HG03060 (cell line): ENCODE measurements around the gene MGMT.

Experiments
- ATAC-seq: cut with Tn5 transposase; IDR thresholded peaks from one replicate; pipeline ENCODE4 v1.9.1; 2021; ENCODE audit warnings: low read depth, moderate number of reproducible peaks; ENCODE audit not compliant: unreplicated experiment

The MGMT gene

DNA sequence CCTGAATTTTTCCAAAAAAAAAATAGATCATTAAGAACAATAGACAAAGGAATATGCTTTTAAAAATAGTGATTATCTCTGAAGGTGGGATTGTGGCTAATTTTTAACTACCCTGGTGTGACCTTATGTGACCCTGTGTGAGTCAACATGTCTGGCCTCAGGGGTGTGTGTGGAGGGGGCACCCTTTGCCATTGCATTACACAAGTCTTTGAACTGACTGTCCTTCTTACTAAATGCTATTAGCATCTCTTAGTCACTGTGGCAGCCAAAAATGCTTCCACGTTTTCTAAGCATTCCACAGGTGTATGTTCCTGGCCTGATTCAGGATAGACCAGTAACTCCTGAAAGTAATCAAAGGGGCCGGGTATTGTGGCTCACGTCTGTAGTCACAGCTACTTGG is 175.4 kb downstream of the MGMT start:
- no peak for ATAC-seq

DNA sequence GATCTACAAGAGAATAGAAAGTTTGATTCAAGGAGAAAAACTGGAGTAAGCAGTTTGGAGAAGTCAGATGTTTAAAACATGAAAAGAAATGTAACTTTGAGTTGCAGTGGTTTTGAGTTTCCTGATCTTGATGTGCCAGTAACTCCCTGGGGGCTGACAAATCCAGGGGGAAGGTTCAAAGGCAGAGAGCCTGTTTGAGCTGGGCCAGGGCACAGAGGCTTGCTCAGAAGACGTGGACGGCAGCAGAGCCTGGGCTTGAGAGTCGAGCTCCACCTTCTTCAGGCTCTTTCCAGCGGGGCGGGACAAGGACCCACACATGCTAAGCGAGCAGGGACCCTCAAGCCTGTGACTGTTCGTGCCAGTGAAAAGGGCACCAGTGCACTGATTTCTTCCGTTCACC is 176.2 kb downstream of the MGMT start:
- no peak for ATAC-seq

DNA sequence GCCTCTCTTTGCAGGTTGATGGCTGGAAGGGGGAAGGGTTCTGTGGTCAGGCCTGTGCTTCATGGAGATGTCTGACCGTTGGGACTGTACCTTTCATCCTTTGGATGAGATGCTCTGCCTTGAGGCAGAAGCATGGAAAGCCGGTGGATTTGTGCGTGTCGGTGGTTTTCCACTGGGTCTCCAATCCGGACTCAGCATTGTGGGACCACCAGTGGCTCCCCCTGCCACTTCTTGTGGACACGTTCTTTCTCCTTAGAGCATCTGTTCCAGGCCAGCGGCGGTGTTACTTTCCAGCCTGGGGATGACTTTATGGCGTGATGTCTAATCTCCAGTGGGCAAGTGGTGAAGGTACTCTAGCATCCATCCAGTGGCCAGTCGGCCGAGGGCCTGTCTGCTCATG is 178.4 kb downstream of the MGMT start:
- ATAC-seq = no peak

DNA sequence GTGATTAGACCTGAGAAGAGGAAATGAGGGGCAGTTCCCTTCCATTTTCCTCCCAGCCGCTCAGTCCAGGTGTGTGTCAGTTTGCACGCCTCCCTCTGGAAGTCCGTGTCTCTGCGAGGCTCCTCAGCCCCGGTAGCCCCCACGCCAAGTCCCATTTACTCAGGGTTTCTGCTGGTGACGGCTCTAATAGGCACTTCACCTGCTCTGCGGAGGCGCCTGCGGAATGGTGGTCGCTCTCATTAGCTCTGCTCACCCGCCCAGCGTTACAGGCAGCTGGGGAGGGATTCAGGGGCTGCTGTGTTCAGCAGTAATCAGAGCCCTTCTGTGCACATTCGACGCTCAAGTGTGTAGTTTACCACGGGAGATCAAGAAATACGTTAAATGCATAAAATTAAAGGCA is 179.9 kb downstream of the MGMT start:
- no peak for ATAC-seq

DNA sequence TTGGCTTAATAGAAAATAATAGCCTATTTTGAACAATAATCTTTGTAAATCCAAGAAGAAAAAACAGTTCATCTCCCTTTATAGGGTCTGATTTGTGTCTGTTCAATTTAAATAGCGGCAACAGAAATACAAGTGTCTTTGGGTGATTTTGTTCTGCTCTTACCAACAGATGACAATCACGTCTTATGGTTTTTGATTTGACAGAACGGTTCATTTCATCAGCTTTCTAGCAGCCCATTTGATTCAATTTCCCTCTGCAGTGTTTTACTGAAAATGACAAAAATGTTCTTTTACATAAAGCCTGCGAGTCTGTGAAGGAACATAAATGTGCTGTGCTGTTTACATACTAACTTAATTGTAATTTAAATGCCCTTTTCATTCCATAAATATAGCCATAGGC is 180.5 kb downstream of the MGMT start:
- no peak for ATAC-seq

DNA sequence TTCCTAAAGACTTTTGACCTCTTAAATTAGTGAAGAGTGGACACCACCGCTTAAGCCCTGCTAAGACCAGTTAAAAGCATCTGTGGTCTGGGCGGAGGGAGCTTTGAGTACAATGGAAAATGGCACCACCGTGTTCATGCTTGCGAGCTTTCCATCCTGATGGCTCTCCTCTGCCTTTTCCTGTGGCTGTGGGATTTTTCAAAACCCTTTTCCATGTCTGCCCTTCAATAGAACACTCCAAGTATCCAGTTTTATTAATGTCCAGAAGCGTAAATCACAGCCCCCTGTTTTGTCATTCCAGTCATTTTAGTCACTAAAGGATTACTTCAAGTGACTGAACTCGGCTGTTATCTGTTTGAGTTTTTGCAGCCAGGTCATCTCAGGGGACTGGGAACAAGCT is 181.8 kb downstream of the MGMT start:
- no peak for ATAC-seq

DNA sequence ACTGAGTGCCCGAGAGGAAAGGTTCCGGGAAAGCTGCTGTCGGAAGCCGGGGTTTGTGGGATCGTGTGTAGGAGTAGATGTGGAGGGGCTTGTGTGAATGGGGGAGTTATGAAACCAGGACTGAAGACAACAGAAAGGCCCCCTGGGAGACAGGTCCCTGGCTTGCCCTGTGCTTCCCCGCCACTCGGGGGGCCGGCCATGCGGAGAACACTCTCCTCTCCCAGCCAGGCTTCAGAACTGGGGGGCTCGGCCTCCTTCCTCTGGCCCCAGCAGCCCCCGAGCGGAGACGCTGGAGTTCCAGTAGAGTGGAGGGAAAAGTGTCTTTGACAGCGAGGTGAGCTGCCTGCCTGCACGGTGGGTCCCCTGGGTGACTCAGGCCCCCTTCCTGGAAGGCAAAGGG is 185.0 kb downstream of the MGMT start:
- no peak for ATAC-seq

DNA sequence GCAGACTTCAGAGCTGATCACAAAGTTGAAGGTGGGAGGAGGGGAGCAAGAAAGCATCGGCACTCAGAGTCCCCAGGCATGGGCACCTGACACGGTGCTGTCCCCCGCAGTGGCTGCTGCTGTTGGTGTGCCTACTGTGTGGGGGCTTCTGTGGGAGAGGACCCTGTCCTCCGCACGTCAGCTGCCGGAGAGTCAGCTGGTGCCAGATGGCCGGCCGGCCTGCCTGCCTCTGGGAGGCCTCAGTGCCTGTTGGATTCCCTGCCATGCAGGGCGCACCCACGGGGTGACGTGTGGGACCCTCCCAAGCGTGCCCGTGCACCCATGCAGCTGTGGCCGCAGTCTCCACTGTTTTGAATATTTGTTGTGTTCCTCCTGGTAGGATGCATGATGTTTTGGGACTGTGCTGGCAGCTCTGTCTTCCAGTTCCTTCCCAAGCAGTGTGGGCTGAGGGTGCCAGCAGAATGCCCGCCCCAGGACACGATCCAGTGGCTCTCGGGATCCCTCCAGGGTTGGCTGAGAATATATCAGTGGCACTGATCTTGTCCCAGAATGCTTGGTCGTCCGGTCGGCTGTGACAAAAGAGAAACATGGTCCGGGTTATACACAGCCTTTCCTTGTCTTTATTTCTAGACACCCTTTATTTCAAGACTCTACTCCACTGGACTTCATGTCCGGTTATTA is 185.6 kb downstream of the MGMT start:
- no peak for ATAC-seq

DNA sequence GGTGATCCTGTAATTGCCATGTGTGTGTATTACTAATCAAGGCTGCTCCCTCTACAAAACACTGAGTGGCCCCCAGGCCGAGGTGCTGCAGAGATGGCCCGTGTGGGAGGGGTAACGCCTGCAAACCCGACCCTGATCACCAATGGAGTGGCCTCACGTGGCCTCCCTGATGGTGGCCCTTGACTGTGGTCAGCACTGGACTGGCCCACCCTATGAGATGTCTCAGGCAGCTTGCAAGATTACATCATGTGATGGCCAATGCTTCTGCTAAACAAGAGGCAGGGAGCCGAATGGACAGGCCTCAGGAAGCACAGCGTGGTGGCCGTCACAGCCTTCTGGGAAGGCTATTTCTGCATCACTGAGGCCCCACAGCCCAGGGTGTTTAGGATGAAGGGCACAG is 186.4 kb downstream of the MGMT start:
- ATAC-seq = no peak

DNA sequence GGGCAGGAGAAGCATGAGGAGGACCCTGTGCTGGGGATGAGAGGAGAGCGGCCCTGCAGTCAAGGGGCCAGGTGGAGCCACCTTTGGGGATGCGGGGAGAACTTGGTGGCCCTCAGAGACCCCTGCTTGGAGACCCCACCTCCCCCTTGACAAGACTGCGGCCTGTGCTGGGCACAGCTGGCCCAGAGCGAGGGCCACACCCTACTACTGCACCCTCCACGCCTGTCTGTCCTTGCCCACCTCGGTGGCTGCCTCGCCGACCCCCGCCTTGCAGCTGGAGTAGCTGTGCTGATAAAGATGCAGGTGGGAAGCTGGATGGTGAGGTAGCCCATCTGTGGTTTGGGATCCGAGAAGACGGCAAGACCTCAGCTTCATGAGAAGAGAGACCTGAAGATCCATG is 186.8 kb downstream of the MGMT start:
- no peak for ATAC-seq

DNA sequence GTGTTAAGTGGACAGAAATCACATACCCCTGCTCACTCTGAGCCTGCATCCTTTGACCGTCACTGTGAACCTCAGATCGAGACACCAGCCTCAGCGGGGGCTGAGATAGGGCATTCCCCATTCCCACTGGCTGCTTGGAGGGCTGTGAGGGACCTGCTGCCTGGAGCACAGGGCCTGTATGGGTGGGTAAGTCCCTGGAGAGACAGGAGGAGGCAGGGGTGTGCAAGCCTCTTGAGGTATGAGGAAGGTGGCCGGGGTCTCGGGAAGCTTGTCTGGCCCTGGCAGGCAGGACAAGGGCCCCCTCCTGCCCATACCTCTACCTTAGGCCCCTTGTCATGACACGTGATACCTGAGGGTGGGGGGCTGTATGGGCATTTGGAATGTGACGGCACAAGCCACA is 187.4 kb downstream of the MGMT start:
- ATAC-seq = no peak

DNA sequence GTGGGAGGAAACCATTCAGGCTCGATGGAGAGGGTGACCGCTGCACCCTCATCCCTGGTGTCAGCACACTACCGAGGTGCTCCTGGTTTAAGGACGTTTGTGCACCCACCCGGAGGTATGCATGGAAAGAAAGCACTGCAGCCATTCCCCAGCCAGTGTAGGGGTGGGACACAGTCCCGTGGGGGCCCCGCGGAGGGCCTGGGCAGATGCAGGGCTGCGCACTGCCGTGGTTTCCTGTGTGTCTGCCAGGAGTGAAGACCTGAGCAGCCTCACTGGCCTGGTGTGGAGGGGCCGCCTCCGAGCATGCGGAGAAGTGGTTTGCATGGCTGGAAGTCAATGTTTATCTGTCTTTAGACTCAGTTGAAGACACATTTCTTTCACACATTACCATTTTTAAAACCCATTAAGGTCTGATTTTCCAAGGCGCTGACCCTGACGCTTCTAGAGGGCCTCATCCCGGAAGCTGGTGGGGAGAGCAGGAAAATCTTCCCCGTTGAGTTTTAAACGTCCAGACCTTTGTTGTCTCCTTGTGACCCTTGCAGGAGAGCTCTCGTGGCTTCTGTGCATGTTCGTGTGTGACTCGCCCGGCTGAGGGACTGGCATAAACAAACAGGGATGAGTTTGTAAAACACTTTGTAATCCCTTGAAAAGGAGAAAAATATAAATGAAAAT is 188.1 kb downstream of the MGMT start:
- ATAC-seq = no peak

DNA sequence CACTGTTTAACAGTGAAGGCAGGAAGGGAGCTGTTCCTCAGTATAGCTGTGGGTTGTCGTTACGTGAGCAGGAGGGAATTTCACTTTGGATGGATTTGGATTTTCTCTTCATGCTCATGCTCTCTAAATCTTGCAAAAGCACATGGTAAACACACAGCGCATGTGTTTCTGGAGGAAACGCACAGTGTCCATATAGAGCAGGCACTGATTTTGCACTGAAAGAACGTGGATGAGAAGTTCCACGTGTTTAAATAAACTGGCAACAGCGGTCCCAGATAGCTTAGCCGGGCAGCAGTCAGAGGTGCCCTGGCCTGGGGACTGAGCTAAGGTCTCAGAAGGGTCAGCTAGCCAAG is 188.6 kb downstream of the MGMT start:
- ATAC-seq = no peak

DNA sequence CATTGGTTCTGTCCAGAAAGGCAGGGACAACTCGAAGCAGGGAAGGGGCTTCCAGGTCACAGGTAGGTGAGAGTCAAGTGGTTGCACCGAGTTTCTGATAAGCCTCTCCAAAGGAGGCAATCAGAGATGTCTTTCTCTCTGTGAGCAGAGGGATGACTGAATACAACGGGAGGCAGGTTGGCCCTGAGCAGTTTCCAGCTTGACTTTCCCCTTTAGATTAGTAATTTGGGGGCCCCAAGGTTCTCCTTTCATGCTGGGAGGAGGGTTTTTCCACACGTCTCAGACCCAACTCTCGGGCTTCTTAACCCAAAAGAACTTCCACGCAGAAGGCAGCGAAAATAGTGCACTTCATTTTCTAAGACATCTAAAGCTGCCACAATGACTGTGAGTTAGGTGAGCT is 189.6 kb downstream of the MGMT start:
- no peak for ATAC-seq

DNA sequence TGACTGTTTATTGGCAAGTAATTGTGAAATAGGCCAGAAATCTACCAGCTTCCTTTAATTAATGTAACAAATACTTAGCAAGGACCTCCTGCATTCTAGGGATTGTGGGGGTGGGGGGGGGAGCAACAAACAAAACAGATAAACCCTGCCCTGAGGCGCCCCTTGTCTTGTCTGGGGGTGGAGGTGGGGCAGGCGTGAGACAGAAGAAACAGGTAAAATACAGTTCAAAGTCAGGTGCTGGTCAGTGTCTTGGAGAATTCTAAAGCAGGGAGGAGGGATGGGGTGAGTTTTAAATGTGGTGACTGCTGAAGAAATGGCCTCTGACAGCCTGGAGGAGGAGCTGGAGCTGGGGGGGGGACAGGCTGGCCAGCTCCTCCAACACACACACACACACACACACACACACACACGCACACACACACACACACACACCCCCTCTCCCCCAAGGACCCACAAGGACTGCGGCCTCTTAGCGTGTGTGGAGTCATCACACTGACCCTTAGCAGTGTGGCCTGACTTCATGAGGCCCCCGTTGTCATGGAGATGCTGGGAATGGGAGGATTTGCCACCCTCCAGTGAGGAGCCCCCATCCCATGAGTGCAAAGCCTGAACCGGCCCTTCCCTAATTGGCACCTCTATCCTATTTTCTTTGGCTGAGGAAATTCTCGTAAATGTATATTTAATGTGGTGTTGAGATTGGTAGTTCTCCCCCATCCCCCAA is 190.4 kb downstream of the MGMT start:
- no peak for ATAC-seq

DNA sequence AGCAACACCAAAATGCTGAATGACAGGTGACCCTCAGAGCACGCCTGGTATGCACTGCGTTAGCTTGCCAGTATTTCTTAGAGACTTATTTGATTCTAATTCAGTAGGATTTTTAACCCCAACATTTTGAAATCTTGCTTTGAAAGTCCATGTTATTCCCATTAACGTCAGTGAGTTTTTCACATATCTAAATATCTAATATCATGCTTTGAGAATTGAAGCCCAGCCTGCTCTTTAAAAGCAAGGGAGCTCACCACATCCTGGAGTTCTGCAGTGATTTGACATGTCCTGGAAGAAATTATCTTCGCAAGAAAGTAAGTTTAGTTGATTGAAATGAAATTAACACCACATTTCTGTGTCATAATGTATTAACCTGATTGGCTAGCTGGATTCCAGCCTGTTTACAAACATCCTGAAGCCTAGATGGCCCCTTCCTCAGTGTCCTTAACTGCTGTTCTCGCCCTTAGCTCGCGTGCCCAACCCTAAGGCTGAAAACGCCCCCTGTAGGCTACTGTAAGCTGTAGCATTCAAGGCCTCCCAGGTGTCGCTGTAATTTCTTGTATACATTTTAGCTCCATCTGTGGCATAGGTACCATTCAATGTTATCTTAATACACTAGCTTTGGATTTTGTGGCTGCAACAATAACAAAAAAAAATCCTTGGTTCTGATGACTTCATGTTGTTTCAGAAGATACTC is 191.5 kb downstream of the MGMT start:
- ATAC-seq = no peak

DNA sequence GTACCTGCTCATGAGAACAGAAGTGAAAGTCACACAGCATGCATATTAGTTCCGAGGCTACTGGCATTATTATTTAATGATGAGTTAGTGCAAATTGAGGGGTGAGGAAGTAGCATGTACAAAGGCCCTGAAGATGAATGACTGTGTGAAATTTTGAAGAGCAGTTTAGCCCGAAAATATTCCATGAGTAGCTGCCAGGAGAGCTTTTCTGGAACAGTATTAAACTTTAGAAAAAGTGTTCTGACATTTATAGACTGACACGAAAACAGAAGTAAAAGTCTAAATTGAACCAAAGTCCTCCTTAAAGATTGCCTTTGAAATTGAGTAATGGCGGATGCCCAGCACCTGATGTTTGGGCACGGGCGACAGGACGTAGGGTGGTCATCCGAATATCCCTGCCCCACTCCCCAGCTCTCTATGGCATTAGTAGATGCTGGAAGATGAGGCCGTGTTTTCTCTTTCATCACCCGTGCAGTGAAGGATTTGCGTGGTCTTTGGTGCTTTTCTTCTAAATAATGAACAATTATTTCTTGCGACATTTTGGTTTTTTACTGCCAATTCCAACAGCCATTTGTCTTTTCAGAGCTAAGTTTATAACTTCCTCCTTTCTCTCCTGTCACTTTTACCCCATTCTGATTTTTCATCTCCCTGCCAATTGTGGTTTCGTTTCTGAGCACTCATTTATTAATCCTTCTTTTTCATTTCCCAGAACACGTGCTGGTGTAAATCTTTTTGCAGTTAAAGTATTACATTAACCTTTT is 192.6 kb downstream of the MGMT start:
- ATAC-seq = no peak

DNA sequence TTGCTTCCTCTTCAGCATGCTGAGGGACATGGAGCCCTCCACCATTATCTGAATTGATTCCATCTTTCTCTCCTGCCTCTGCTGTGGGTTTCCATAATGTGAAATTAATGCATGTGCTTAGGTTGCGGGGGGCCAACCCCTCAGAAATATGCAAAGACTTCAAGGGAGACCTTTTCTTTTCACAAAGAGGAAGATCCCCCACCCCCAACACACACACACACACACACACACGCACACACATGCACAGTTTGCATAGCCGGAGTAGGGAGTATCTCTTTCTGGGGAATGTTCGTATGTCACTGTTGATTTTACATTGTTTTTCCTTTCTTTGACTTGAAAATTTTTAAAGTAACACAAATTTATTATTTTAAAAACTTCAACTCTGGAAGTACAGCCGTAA is 193.5 kb downstream of the MGMT start:
- no peak for ATAC-seq

DNA sequence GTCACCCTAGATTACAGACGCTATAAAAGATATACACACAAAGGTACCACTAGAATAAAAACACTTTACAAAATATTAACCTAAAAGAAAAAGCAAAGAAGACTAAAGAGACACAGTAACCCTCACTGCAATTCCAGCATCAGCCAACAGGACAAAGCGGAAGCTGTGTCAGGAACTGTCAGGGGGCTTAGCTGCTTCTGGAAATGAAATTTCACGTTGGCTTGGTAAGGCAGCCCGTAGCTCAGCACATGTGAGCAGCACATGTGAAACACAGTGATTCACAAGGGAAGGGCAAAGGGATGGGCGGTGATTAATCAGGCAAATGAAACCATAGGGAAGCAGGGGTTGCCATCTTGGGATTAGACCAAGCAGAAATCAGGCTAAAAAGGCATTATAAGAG is 195.4 kb downstream of the MGMT start:
- no peak for ATAC-seq

DNA sequence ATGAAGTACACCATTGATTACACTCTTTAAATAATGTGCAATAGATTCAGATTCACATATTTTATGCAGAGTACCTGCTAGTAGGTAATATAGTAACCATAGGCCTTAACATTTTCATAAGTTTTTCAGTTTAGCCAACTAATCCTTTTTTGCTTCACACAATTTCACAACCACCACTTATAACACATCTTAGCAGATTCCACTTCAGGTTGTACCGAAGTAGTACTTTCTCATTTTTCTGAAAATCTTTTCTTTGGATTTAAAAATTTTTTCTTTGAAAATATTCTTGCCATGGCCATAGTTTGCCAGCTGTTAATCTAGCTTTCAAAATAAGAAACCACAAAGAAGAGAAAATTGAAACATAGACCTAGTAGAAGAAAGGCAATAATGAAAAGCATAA is 203.1 kb downstream of the MGMT start:
- ATAC-seq = no peak

DNA sequence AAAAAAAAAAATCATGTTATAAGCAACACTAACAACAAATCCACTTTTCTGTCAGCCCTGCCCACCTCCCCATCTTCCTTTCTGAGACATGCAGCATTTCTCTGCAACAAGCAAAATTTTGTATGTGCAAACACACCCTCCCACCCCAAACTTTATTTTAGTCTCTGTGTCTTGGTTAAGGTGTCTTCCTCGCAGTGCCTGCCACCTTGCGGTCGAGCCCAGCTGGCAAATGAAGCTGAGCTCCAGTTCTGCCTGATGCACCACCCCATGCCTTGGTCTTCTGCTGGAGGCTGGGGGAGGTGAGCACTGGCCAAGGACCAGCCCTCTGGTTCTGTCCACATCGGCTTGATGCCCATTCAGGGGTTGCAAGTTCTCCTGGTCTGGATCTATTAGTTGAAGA is 206.3 kb downstream of the MGMT start:
- ATAC-seq = no peak
